B cell (primary cell): ENCODE results near the gene GATAD2B. TPM values are rescaled to one million over a fixed set of nuclear protein-coding genes. Genes with fewer than 3 reads are reported as not detected.

Experiments
- ATAC-seq: fragments of 200-7000 bp; cut with Tn5 transposase; one replicate; pipeline ENCODE4 v1.10.0; 2021; ENCODE audit warnings: low read depth, mild to moderate bottlenecking, moderate number of reproducible peaks, moderate library complexity
- CTCF ChIA-PET: fragments of 350-600 bp; sonication (Branson Sonifier 250); formaldehyde crosslinking; loops from one replicate; lab custom pipeline; 2021; ENCODE audit warnings: antibody characterized with exemption, inconsistent platforms; lab: Charles Lee
- POLR2A ChIA-PET: fragments of 350-600 bp; sonication (Branson Sonifier 250); formaldehyde crosslinking; loops from one replicate; lab custom pipeline; 2021; ENCODE audit warnings: antibody characterized with exemption; lab: Charles Lee
- DNase-seq: peaks from one replicate; pipeline ENCODE4 v3.0.0; 2013
- H2AFZ ChIP-seq: 2 replicates; pipeline ENCODE4 v1.6.1; 2012; ENCODE audit warnings: mild to moderate bottlenecking, low read depth, low read length; ENCODE audit not compliant: insufficient read depth, poor library complexity, severe bottlenecking
- H3K27ac ChIP-seq, 2 donors: 1 replicate in 1 of 2; 2 replicates in 1 of 2; pipeline ENCODE4 v1.5.1; 2012 to 2013; ENCODE audit warnings: low read length in 2 of 2, mild to moderate bottlenecking in 2 of 2, moderate library complexity in 1 of 2
- H3K27me3 ChIP-seq, 4 experiments: fragments of 200-600 bp in 1 of 4; sonication (generic) in 1 of 4; replicated peaks in 1 of 4; 1 replicate in 2 of 4; 2 replicates in 2 of 4; pipeline versions ENCODE4 v1.6.1 to v1.7.0; 2013 to 2016; ENCODE audit warnings: low read length in 3 of 4, mild to moderate bottlenecking in 2 of 4, mixed read lengths in 1 of 4, moderate library complexity in 1 of 4; ENCODE audit not compliant: insufficient read depth in 4 of 4, control insufficient read depth in 3 of 4; ENCODE audit errors: control extremely low read depth in 1 of 4
- H3K36me3 ChIP-seq, 2 experiments: replicated peaks in 1 of 2; 1 replicate in 1 of 2; 2 replicates in 1 of 2; pipeline versions ENCODE4 v1.6.1 to v1.7.1; 2013; ENCODE audit warnings: low read length in 1 of 2; ENCODE audit not compliant: insufficient read depth in 2 of 2, control insufficient read depth in 1 of 2; ENCODE audit errors: control extremely low read depth in 1 of 2, extremely low read depth in 1 of 2
- H3K4me1 ChIP-seq, 2 donors: fragments of 200-600 bp in 1 of 2; sonication (generic) in 1 of 2; 1 replicate in 1 of 2; 2 replicates in 1 of 2; pipeline versions ENCODE4 v1.5.1 to v1.6.1; 2013 to 2017; ENCODE audit warnings: low read length in 2 of 2; ENCODE audit not compliant: control insufficient read depth in 2 of 2, insufficient read depth in 2 of 2
- H3K4me2 ChIP-seq: replicated peaks from 2 replicates; pipeline ENCODE3; 2012; ENCODE audit warnings: mild to moderate bottlenecking, low read depth, low read length; ENCODE audit not compliant: poor library complexity, severe bottlenecking
- H3K4me3 ChIP-seq, 5 experiments: fragments of 200-600 bp in 1 of 5; sonication (generic) in 1 of 5; 1 replicate in 3 of 5; 2 replicates in 2 of 5; pipeline versions ENCODE4 v1.5.1 to v1.7.0; 2011 to 2016; ENCODE audit warnings: low read length in 4 of 5, mild to moderate bottlenecking in 4 of 5, low read depth in 2 of 5, control low read depth in 1 of 5, moderate library complexity in 1 of 5; ENCODE audit not compliant: insufficient read depth in 1 of 5; ENCODE audit errors: control extremely low read depth in 1 of 5, extremely low read depth in 1 of 5
- H3K79me2 ChIP-seq: fragments of 200-600 bp; sonication (generic); one replicate; pipeline ENCODE4 v1.6.0; 2016; ENCODE audit warnings: low read length; ENCODE audit not compliant: control insufficient read depth, insufficient read depth
- H3K9ac ChIP-seq: fragments of 200-600 bp; sonication (generic); 2 replicates; pipeline ENCODE4 v1.6.1; 2017; ENCODE audit warnings: mild to moderate bottlenecking, low read length, moderate library complexity
- H3K9me3 ChIP-seq, 3 donors: one replicate each; pipeline versions ENCODE4 v1.6.1 to v1.7.1; 2013; ENCODE audit warnings: low read length in 2 of 3; ENCODE audit not compliant: control insufficient read depth in 2 of 3, insufficient read depth in 1 of 3; ENCODE audit errors: control extremely low read depth in 1 of 3
- H4K20me1 ChIP-seq: 2 replicates; pipeline ENCODE4 v1.6.0; 2012; ENCODE audit warnings: mild to moderate bottlenecking, low read length; ENCODE audit not compliant: insufficient read depth, control insufficient read depth, poor library complexity, severe bottlenecking
- H3K27ac Mint-ChIP-seq: one replicate; pipeline ENCODE4 v1.8.0; 2021; ENCODE audit warnings: mixed read lengths
- H3K27me3 Mint-ChIP-seq: one replicate; pipeline ENCODE4 v1.8.0; 2021; ENCODE audit warnings: mixed read lengths
- H3K4me1 Mint-ChIP-seq: one replicate; pipeline ENCODE4 v1.8.0; 2021; ENCODE audit warnings: mixed read lengths
- H3K4me3 Mint-ChIP-seq: one replicate; pipeline ENCODE4 v1.8.0; 2021; ENCODE audit warnings: mixed read lengths
- H3K9me3 Mint-ChIP-seq: one replicate; pipeline ENCODE4 v1.8.0; 2022; ENCODE audit warnings: mixed read lengths; ENCODE audit not compliant: insufficient read depth
- EZH2 ChIP-seq: IDR thresholded peaks from 2 replicates; pipeline ENCODE4 v1.6.1; 2012; ENCODE audit warnings: borderline replicate concordance, low read depth, mild to moderate bottlenecking, moderate library complexity, low read length; ENCODE audit not compliant: insufficient read depth, poor library complexity, severe bottlenecking
- WGBS: methylation state at CpG from one replicate; pipeline ENCODE4 v1.1.5; 2013; ENCODE audit warnings: missing lambda C conversion rate; ENCODE audit not compliant: insufficient coverage; 5-methylcytosine and 5-hydroxymethylcytosine counted together
- intact Hi-C: fragments of 100-400 bp; cut with micrococcal nuclease; formaldehyde crosslinking; loops from one replicate; pipeline ENCODE4 v1.10.0; 2022
- polyA plus RNA-seq: library from polyadenylated mRNA; depleted of rRNA; stranded (reverse); fragments of >200 nt; gene quantifications from 2 replicates; pipeline ENCODE4 v1.2.3, GENCODE V29; 2012
- total RNA-seq, 2 donors: library from RNA; stranded (reverse); fragments of 120-200 nt in 1 of 2; gene quantifications; 1 replicate in 1 of 2; 2 replicates in 1 of 2; pipeline versions ENCODE4 v1.2.3 to v1.2.4, GENCODE V29; 2013 to 2022
- TF ChIP-seq, protein P1 (sequence below): fragments of 200-600 bp; IDR thresholded peaks from one replicate; pipeline ENCODE4 v1.8.0; 2022; ENCODE audit warnings: antibody characterized with exemption, mild to moderate bottlenecking

GATAD2B gene
- total and polyA plus RNA-seq, 2 donors (not counting 1 experiment from before 2014, with no cell fraction given), result 16.7 to 105 TPM

DNA sequence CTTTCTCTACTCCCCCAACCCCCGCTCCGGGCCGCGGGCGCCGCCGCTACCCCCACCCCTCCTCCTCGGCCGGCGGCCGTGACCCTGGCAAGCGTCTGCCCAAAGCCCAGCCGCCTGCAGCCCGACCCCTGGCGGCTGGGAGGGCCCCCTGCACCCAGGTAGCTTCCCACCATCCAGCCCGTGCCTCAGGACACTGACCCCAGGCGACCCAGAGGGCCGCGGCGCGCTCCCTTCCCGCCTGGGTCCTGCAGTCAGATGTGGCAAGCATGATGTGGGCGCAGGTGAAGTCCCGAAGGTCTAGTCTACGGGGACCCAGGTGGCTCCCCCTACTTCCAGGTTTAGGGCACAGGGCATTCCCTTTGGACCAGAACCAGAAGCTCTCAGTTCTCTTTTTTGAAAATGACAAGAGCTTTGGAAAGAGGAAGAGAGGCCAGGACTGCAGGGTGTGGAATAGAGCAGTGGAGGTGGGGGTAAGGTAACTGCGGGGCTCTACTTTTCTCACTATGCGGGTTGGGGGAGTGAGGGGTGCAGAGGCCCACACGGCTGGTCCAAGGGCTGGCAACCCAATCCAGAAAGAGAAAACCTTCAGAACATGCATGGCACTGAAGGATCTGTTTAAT lies 24.0 kb upstream of the GATAD2B start, which contains the start of gene DENND4B:
Gene DENND4B, minus strand, starts transcription at position 97 of the 620 bp plus-strand sequence. CDS start 2,344 bp downstream, outside the sequence.
- no peaks in the 10 kb centered on the region for H3K9me3 ChIP-seq
- peaks cover 53% of the 10 kb centered on the region for H4K20me1 ChIP-seq
- Mint-ChIP-seq H3K4me3 (peak within 1 kb of the TSS; percentile 94), H3K27me3 (no peaks in the 10 kb centered on the region), H3K9me3 (no peaks in the 10 kb centered on the region), H3K4me1 (peaks cover 56% of the 10 kb centered on the region), H3K27ac (peak within 1 kb of the TSS; percentile 96)
- peak within 1 kb of the TSS; percentile 53 for H2AFZ ChIP-seq
- peak; percentile 89 for DNase-seq
- H3K27me3 ChIP-seq, result no peaks in the 10 kb centered on the region
- H3K4me2 ChIP-seq, result peak within 1 kb of the TSS; percentile 89
- H3K36me3 ChIP-seq, result peaks cover 8 to 60% of the 10 kb centered on the region in 2 experiments
- intact Hi-C loops, result loop anchor here (1.0 to 5.0 kb wide), 9 partner anchors 12 to 275 kb away; partner anchors contain the start of genes CREB3L4, CRTC2, INTS3 and RPS27
- TF ChIP-seq, protein P1, sequence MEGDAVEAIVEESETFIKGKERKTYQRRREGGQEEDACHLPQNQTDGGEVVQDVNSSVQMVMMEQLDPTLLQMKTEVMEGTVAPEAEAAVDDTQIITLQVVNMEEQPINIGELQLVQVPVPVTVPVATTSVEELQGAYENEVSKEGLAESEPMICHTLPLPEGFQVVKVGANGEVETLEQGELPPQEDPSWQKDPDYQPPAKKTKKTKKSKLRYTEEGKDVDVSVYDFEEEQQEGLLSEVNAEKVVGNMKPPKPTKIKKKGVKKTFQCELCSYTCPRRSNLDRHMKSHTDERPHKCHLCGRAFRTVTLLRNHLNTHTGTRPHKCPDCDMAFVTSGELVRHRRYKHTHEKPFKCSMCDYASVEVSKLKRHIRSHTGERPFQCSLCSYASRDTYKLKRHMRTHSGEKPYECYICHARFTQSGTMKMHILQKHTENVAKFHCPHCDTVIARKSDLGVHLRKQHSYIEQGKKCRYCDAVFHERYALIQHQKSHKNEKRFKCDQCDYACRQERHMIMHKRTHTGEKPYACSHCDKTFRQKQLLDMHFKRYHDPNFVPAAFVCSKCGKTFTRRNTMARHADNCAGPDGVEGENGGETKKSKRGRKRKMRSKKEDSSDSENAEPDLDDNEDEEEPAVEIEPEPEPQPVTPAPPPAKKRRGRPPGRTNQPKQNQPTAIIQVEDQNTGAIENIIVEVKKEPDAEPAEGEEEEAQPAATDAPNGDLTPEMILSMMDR, result peak; percentile 87
- TF ChIP-seq EZH2, result no peak
- peaks cover 55% of the 10 kb centered on the region for H3K79me2 ChIP-seq
- ATAC-seq, result peak; percentile 54
- H3K4me1 ChIP-seq, result peaks cover 36 to 53% of the 10 kb centered on the region in 2 donors
- H3K4me3 ChIP-seq, result peak within 1 kb of the TSS; percentile 54 to 95 (median 85)
- peak within 1 kb of the TSS; percentile 89 for H3K9ac ChIP-seq
- CTCF ChIA-PET, result interaction anchor here (0.6 to 5.9 kb wide), 25 partner anchors 11 to 381 kb away, joined by 3 to 65 read pairs (median 4); partner anchors contain the start of genes CREB3L4, CRTC2, GATAD2B and JTB
- H3K27ac ChIP-seq, result peak within 1 kb of the TSS; percentile 91 to 98
- 7% methylated on average over 28 of the region's 28 CpGs for WGBS
- POLR2A ChIA-PET, result interaction anchor here (0.5 to 4.4 kb wide), 17 partner anchors 9 to 1961 kb away, joined by 3 to 124 read pairs (median 6); partner anchors contain the start of genes CREB3L4, CRTC2, GATAD2B and JTB
